IPS-NIHi7 (cell line): ENCODE results near the gene SLC17A2.
"Not testable (repeated sequence)": the region's sequence is repeated elsewhere in the genome, so short reads cannot be mapped to it uniquely, and the experiment has no call there.

Source experiments
- DNase-seq: peaks from one replicate; pipeline ENCODE4 v3.0.0; 2012; ENCODE audit warnings: mixed read lengths; ENCODE audit errors: extremely low spot score

Gene SLC17A2

GRCh38 chr6:25951296-25952032 is 21.0 kb upstream of the SLC17A2 start:
- DNase-seq: no peak

GRCh38 chr6:25950297-25950696 is 19.8 kb upstream of the SLC17A2 start:
- DNase-seq: no peak

GRCh38 chr6:25949695-25950094 is 19.2 kb upstream of the SLC17A2 start:
- DNase-seq: no peak

- not testable (repeated sequence) for DNase-seq
Observed at GRCh38 chr6:25947492-25947891, 17.0 kb upstream of the SLC17A2 start.

- no peak for DNase-seq
Observed at GRCh38 chr6:25946631-25947030, 16.1 kb upstream of the SLC17A2 start.

GRCh38 chr6:25945738-25946137 is 15.2 kb upstream of the SLC17A2 start:
- DNase-seq: not testable (repeated sequence)

- no peak for DNase-seq
Observed at GRCh38 chr6:25944688-25945574, 14.4 kb upstream of the SLC17A2 start.

- no peak for DNase-seq
Observed at GRCh38 chr6:25943887-25944286, 13.4 kb upstream of the SLC17A2 start.

- peak; percentile 28 for DNase-seq
Observed at GRCh38 chr6:25942561-25943147, 12.2 kb upstream of the SLC17A2 start.

- DNase-seq: no peak
Observed at GRCh38 chr6:25939593-25939992, 9.1 kb upstream of the SLC17A2 start.

- no peak for DNase-seq
Observed at GRCh38 chr6:25935953-25936352, 5.5 kb upstream of the SLC17A2 start.

- no peak for DNase-seq
Observed at GRCh38 chr6:25934735-25935313, 4.3 kb upstream of the SLC17A2 start.

GRCh38 chr6:25934156-25934555 is 3.7 kb upstream of the SLC17A2 start:
- no peak for DNase-seq

GRCh38 chr6:25931411-25931709 is 869 bp upstream of the SLC17A2 start:
- DNase-seq: no peak

- not testable (repeated sequence) for DNase-seq
Observed at GRCh38 chr6:25929785-25930184, 706 bp downstream of the SLC17A2 start.

GRCh38 chr6:25928562-25929324 is 1.7 kb downstream of the SLC17A2 start:
- DNase-seq: no peak

GRCh38 chr6:25927756-25928216 is 2.7 kb downstream of the SLC17A2 start:
- DNase-seq: no peak

- no peak for DNase-seq
Observed at GRCh38 chr6:25927178-25927577, 3.3 kb downstream of the SLC17A2 start.

GRCh38 chr6:25925876-25926275 is 4.6 kb downstream of the SLC17A2 start:
- DNase-seq: no peak

GRCh38 chr6:25922301-25922700 is 8.2 kb downstream of the SLC17A2 start:
- no peak for DNase-seq

GRCh38 chr6:25921525-25922203 is 8.8 kb downstream of the SLC17A2 start:
- no peak for DNase-seq
